Kidney epithelial cell (primary cell): Measurements from ENCODE around the gene SERPINE2. TPM values are rescaled to one million over a fixed set of nuclear protein-coding genes. Genes with fewer than 3 reads are reported as not detected.
"Not testable (repeated sequence)": the region's sequence is repeated elsewhere in the genome, so short reads cannot be mapped to it uniquely, and the experiment has no call there.

Experiments used
- DNase-seq: peaks from one replicate; pipeline ENCODE4 v3.0.0-alpha.2; 2010; ENCODE audit warnings: low read depth
- H3K27me3 ChIP-seq: 2 replicates; pipeline ENCODE4 v1.6.0; 2011; ENCODE audit warnings: low read length; ENCODE audit not compliant: control insufficient read depth, insufficient read depth
- H3K36me3 ChIP-seq: 2 replicates; pipeline ENCODE4 v1.5.1; 2011; ENCODE audit warnings: low read length; ENCODE audit not compliant: control insufficient read depth, insufficient read depth
- H3K4me3 ChIP-seq: 2 replicates; pipeline ENCODE4 v1.5.1; 2011; ENCODE audit warnings: low read depth, mild to moderate bottlenecking, control low read depth, low read length
- total RNA-seq: library from RNA; depleted of rRNA; stranded (reverse); fragments of >200 nt; gene quantifications from 2 replicates; pipeline ENCODE4 v1.2.3, GENCODE V29; 2015
- TF ChIP-seq, protein P1 (sequence below): IDR thresholded peaks from 2 replicates; pipeline ENCODE4 v1.5.1; 2011; ENCODE audit warnings: mild to moderate bottlenecking, moderate library complexity, low read length, control low read depth, inconsistent platforms; ENCODE audit not compliant: insufficient read depth, poor library complexity, severe bottlenecking

SERPINE2 gene
- total RNA-seq, 1 donor from 2014 or later, result 84.9 TPM

DNA sequence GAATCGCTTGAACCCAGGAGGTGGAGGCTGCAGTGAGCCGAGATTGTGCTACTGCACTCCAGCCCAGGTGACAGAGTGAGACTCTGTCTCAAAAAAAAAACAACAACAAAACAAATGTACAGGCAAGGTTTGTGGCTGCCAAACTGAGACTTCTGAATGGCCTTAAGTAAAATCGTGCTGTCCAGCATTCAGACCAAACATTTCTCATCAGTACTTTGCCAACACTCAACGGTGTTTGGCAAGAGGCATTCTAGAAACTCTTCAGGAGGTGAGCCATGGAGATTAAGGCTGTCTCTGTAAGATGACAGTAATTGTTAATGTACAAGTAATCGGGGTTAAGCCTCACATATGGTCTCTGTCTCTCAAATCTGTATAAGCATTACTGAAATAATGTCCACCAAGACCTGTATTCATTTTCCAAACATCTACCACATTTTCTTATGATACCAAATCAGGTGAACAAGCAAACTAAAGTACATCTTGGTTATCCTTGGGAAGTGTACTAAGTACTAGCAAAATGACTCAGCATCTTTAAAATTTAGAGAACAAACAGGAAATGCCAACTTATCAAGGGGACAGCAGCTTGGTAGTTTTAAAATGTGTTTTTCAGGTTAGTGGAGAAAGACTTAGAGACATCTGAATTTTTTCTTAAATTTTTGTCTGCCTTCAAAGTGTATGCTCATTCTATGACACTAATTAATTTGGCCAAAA is 29.3 kb downstream of the SERPINE2 start:
- Histone ChIP-seq H3K4me3 (no peak overlapping the region), H3K27me3 (no peaks in the 10 kb centered on the region), H3K36me3 (no peaks in the 10 kb centered on the region)
- TF ChIP-seq, protein P1, sequence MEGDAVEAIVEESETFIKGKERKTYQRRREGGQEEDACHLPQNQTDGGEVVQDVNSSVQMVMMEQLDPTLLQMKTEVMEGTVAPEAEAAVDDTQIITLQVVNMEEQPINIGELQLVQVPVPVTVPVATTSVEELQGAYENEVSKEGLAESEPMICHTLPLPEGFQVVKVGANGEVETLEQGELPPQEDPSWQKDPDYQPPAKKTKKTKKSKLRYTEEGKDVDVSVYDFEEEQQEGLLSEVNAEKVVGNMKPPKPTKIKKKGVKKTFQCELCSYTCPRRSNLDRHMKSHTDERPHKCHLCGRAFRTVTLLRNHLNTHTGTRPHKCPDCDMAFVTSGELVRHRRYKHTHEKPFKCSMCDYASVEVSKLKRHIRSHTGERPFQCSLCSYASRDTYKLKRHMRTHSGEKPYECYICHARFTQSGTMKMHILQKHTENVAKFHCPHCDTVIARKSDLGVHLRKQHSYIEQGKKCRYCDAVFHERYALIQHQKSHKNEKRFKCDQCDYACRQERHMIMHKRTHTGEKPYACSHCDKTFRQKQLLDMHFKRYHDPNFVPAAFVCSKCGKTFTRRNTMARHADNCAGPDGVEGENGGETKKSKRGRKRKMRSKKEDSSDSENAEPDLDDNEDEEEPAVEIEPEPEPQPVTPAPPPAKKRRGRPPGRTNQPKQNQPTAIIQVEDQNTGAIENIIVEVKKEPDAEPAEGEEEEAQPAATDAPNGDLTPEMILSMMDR, result no peak
- no peak for DNase-seq

DNA sequence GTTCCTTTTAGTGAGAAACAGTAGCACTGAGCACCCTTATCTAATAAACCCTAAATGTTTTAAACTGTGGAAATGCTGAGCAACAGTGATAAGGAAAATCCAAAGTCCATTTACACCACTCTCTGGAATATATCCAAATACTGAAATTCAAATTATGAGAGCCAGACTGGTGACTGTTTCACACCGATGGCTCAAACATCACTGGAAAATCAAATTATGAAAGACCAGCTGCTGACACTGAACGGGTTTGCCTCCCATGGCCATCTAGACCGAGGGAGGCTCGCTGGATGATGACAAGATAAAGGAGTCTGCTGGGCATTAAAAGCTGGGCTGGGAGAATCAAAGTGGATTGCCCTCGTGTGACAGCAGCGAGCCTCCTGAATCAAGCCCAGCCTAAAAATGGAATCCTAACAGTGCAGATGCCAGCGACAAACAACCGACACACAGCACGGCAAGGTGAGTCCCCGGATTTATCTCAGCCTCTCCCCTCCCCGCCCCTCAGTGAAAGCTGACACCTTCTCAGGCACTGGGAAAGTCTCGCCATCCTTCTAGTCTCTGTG is 30.3 kb downstream of the SERPINE2 start:
- TF ChIP-seq, protein P1, result no peak
- no peak for DNase-seq

DNA sequence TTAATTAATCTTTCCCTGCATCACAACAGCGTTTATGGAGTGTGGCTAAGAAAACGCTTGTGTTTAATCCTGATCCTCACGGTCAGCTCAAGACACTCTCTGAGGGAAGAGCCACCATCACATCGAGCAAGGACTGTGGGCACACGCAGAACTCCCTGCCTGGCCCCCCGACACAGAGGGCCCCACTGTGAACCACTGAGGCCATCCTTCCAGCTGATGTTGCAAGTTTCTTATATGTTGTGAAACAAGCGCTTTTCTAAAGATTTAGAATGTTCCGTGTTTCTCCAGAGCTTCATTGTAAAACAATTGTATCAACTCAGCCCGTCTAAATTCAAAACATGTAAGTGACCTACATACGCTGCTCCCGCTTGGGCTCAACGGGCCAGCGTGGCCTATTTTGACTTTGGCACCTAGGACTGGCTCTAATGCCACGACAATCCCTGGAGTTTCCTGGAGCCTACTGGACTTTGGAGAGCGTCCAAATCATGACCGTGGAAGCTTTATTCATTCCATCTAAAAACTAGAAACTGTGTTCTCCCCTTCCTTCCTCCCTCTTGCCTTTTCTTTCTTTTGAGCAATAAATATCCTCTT is 34.9 kb downstream of the SERPINE2 start:
- no peaks in the 10 kb centered on the region for H3K27me3 ChIP-seq
- DNase-seq, result no peak
- no peak overlapping the region for H3K4me3 ChIP-seq
- no peaks in the 10 kb centered on the region for H3K36me3 ChIP-seq
- TF ChIP-seq, protein P1, result no peak

More for the DNA sequence above, 30.3 kb downstream of the SERPINE2 start:
- H3K36me3 ChIP-seq, result no peaks in the 10 kb centered on the region
- no peaks in the 10 kb centered on the region for H3K27me3 ChIP-seq
- no peak overlapping the region for H3K4me3 ChIP-seq

DNA sequence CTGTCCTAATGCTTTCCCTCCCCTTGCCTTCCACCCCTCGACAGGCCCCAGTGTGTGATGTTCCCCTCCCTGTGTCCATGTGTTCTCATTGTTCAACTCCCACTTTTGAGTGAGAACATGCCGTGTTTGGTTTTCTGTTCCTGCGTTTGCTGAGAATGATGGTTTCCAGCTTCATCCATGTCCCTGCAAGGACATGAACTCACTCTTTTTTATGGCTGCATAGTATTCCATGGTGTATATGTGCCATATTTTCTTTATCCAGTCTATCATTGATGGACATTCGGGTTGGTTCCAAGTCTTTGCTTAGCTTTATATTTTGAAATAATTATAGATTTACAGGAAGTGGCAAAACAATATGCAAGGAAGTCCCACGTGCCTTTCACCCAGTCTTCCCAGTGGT is 38.4 kb downstream of the SERPINE2 start:
- H3K36me3 ChIP-seq, H3K27me3 ChIP-seq, H3K4me3 ChIP-seq, DNase-seq: not testable (repeated sequence)

DNA sequence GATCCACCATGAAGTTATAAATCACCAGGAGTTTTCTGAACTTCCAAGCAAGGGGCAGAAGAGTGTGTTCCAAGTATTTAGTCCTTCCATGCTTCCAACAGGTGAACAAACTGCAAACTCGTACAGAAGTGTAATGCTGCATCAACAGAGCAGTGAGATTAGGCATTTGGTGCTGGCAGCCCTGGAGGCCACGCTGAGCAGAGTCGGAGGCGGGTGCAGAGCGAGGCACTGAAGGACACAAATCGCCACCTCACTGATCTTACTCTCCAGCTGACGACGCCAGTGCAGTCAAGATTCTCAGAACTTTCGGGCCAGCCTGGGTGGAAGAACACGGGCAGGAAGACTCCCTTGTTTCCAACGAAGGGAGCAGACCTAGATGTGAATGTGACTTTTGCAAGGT is 39.2 kb downstream of the SERPINE2 start:
- Histone ChIP-seq H3K27me3 (no peaks in the 10 kb centered on the region), H3K4me3 (no peak overlapping the region), H3K36me3 (no peaks in the 10 kb centered on the region)
- DNase-seq, result no peak
- TF ChIP-seq, protein P1, result no peak

DNA sequence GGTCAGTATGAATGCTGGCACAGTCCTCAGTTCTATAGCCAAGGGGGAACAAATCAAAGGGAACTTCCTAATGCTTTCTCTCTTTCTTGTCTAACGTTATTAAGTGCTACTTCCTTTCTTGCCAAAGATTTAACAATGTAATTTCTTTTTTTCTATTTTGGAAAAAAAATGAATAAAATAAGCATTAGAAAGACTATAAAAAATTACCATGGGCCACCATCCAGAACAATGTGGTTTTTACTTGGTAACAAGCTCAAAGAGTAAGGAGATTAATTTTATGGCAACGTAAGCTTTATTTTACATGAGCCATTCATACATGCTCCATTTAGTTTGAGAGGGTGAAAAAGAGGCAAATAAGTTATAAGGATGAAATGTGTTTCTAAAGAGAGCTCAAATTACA is 40.1 kb downstream of the SERPINE2 start:
- DNase-seq, result no peak
- Histone ChIP-seq H3K27me3 (no peaks in the 10 kb centered on the region), H3K36me3 (no peaks in the 10 kb centered on the region), H3K4me3 (no peak overlapping the region)
- TF ChIP-seq, protein P1, result no peak
